PC-3 (cell line): Measurements from ENCODE around the gene PLA2G2D.

Source experiments
- CTCF ChIP-seq: fragments of 300-600 bp; sonication (generic); conservative IDR thresholded peaks from 2 replicates; pipeline ENCODE4 v1.5.1; 2017; ENCODE audit warnings: antibody characterized with exemption, low read depth, mild to moderate bottlenecking, low read length
- EZH2 ChIP-seq: fragments of 300-600 bp; sonication (generic); IDR thresholded peaks from one replicate; pipeline ENCODE4 v1.6.1; 2017; ENCODE audit warnings: antibody characterized with exemption, mild to moderate bottlenecking, low read length; ENCODE audit not compliant: unreplicated experiment
- EZH2phosphoT487 ChIP-seq: fragments of 300-600 bp; sonication (generic); IDR thresholded peaks from 2 replicates; pipeline ENCODE4 v1.6.1; 2018; ENCODE audit warnings: mild to moderate bottlenecking, antibody characterized with exemption, low read length, borderline replicate concordance

GRCh38 chr1:20093940-20094391 is 25.4 kb downstream of the PLA2G2D start:
- TF ChIP-seq EZH2, result no peak
- no peak for TF ChIP-seq CTCF
- TF ChIP-seq EZH2phosphoT487, result no peak
